ENCODE measurements around the gene SLC2A6. TPM values are rescaled to one million over a fixed set of nuclear protein-coding genes. Genes with fewer than 3 reads are reported as not detected.

The SLC2A6 gene
- polyA plus RNA-seq, 6 donors from 2014 or later: 25.6 to 49.3 (median 31.0) TPM

GRCh38 chr9:133499132-133499891 lies 20.4 kb upstream of the SLC2A6 start:
- Mint-ChIP-seq H3K27me3 (peaks cover 13 to 50% (median 45%) of the 10 kb centered on the region in 3 donors), H3K27ac (no peak overlapping the region), H3K36me3 (peaks cover 6 to 23% of the 10 kb centered on the region in 2 donors), H3K4me3 (no peak overlapping the region), H3K9me3 (peaks cover 13 to 33% (median 28%) of the 10 kb centered on the region in 7 donors), H3K4me1 (no peaks in the 10 kb centered on the region)
- ATAC-seq (ENCODE audit: low read depth in 2 of 2) (no peak), DNase-seq (no peak)

GRCh38 chr9:133496861-133497842 lies 18.3 kb upstream of the SLC2A6 start:
- peaks cover 6 to 16% of the 10 kb centered on the region in 2 donors for H3K36me3 Mint-ChIP-seq
- H3K27me3 Mint-ChIP-seq: peaks cover 13 to 36% (median 28%) of the 10 kb centered on the region in 3 donors
- H3K27ac Mint-ChIP-seq: no peak overlapping the region
- ATAC-seq (ENCODE audit: low read depth in 2 of 2) (no peak), DNase-seq (no peak)
- H3K4me3 Mint-ChIP-seq: no peak overlapping the region
- no peaks in the 10 kb centered on the region for H3K4me1 Mint-ChIP-seq
- peaks cover 7 to 16% (median 11%) of the 10 kb centered on the region in 7 donors for H3K9me3 Mint-ChIP-seq

- Mint-ChIP-seq H3K27me3 (peaks cover 8 to 31% (median 16%) of the 10 kb centered on the region in 3 donors), H3K9me3 (peaks cover 0 to 3% (median 0%) of the 10 kb centered on the region in 7 donors), H3K4me3 (no peak overlapping the region), H3K36me3 (peaks cover 0 to under 1% of the 10 kb centered on the region in 2 donors), H3K27ac (no peak overlapping the region), H3K4me1 (no peaks in the 10 kb centered on the region)
- ATAC-seq (ENCODE audit: low read depth in 2 of 2) (no peak), DNase-seq (no peak)
These were observed 16.7 kb upstream of the SLC2A6 start for GRCh38 chr9:133495327-133496293.

DNA sequence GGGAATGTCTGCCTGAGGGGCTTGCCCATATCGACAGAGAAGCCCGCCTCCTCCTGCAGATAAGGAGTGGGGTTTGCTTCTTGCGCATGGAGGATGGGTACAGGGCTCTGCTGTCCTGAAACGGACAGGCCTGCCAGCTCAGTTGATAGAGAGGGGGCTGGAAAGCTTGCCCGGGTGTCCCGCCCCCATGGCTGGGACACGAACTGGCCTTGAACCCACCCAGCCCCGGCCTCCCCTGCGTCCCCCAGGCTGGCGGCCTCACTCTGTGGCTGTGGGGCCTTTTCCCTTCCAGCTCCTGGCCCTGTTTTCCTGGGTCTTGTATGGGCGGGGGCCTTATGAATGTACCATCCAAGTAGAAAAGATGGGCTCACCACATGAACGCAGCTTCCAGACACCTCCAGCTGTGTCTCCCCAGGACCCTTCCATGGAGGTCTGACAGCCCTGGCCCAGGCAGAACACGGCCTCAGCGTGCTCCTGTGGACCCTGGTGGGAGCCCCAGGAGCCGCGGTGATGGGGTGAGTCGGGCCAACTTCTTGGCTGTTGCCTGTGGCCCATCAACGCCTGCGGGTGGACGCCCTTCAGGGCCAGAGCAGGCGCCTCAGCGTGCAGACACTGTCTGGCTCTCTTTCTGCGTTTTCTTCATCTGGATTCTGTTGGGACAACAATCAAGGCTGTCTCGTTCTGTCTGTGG lies 15.9 kb upstream of the SLC2A6 start:
- no peaks in the 10 kb centered on the region for H3K4me1 Mint-ChIP-seq
- peak overlapping the region in 1 of 6 donors; percentile 58 for H3K27ac Mint-ChIP-seq
- no peak overlapping the region for H3K4me3 Mint-ChIP-seq
- DNase-seq (no peak), ATAC-seq (ENCODE audit: low read depth in 2 of 2) (no peak)
- H3K9me3 Mint-ChIP-seq: no peaks in the 10 kb centered on the region
- H3K36me3 Mint-ChIP-seq: no peaks in the 10 kb centered on the region
- peaks cover 4 to 29% (median 18%) of the 10 kb centered on the region in 3 donors for H3K27me3 Mint-ChIP-seq

- DNase-seq: no peak
- Mint-ChIP-seq H3K27ac (peak overlapping the region in 2 of 6 donors; percentile 58 to 59), H3K27me3 (peaks cover 11 to 29% (median 25%) of the 10 kb centered on the region in 3 donors), H3K4me3 (no peak overlapping the region), H3K36me3 (no peaks in the 10 kb centered on the region), H3K4me1 (no peaks in the 10 kb centered on the region), H3K9me3 (no peaks in the 10 kb centered on the region)
- no peak for ATAC-seq (ENCODE audit: low read depth in 2 of 2)
These were observed 15.1 kb upstream of the SLC2A6 start for GRCh38 chr9:133493845-133494540.

DNA sequence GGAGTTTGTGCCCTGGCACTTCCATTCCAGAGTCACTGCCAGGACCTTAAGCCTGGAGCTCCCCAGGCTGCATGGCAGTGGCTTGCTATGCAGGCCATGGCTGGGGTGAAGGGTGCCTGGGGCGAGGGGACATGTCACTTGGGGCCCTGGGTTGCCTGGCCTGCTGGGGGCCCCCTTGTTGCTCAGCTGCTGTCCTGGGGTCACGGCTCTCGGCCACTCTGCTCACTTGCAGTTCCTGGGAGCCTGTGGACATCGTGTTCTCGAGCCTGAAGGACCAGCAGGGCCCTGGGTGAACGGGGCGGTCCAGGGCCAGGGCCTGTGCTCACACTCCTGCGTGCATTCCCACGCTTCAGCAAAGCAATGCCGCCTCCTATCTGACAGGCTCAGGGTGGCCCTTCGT lies 14.5 kb upstream of the SLC2A6 start:
- no peaks in the 10 kb centered on the region for H3K36me3 Mint-ChIP-seq
- H3K4me3 Mint-ChIP-seq: no peak overlapping the region
- peak overlapping the region in 1 of 6 donors; percentile 59 for H3K27ac Mint-ChIP-seq
- H3K27me3 Mint-ChIP-seq: peaks cover 11 to 23% (median 22%) of the 10 kb centered on the region in 3 donors
- no peaks in the 10 kb centered on the region for H3K4me1 Mint-ChIP-seq
- DNase-seq (no peak), ATAC-seq (ENCODE audit: low read depth in 2 of 2) (no peak)
- no peaks in the 10 kb centered on the region for H3K9me3 Mint-ChIP-seq

DNA sequence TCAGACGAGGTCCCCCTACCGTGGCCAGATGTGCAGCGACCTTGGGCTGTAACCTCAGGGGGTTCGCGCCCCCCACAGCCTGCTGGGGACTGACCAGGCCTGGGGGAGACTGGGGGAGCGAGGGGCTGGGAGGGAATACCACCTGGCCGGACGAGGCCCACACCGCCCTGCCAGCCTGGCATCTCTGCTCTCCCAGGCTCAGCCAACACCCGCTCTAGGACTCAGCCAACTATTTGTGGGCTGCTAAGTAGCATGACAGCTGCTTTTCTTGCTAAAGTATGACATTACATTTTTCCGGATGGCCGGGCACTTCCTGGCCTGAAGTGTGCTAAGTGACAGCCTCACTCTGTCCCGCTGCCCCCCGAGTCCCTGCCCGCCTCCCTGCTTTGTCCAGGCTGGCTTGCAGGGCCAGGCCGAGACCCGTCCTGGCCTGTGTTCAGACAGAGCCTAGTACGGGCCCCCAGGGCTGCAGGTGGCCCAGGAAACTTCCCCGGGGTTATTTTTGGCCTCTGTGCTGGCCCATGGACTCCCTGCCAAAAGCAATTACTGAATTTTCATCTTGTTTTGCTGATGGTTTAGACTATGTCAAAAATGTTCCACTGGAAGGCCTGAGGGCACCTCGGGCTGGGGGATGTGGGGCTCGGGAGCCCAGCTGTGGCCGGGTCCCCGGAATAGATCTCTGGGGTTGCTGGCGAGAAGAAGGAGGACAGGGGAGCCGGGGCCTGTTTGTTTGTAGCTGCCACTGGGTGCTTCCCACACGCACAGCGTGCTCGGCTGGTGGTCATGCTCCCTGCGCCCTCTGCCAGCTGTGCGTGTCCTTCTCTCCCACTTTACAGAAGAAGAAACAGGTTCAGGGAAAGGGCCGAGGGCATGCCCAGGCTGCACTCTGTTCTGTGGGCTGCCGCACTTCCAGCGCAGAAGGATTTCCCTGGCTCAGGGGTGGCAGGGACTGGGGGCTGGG lies 13.4 kb upstream of the SLC2A6 start:
- Mint-ChIP-seq H3K9me3 (no peaks in the 10 kb centered on the region), H3K27ac (no peak overlapping the region), H3K36me3 (no peaks in the 10 kb centered on the region), H3K4me3 (no peak overlapping the region), H3K4me1 (no peaks in the 10 kb centered on the region), H3K27me3 (peaks cover 11 to 15% (median 14%) of the 10 kb centered on the region in 3 donors)
- ATAC-seq (ENCODE audit: low read depth in 2 of 2) (no peak), DNase-seq (no peak)

GRCh38 chr9:133491656-133491925 lies 12.7 kb upstream of the SLC2A6 start:
- H3K9me3 Mint-ChIP-seq: no peaks in the 10 kb centered on the region
- H3K36me3 Mint-ChIP-seq: no peaks in the 10 kb centered on the region

GRCh38 chr9:133490865-133491655 lies 12.2 kb upstream of the SLC2A6 start:
- DNase-seq: no peak
- Mint-ChIP-seq H3K9me3 (no peaks in the 10 kb centered on the region), H3K27ac (no peak overlapping the region), H3K4me3 (no peak overlapping the region), H3K36me3 (no peaks in the 10 kb centered on the region), H3K27me3 (peaks cover 14 to 21% (median 16%) of the 10 kb centered on the region in 3 donors), H3K4me1 (peaks cover 0 to 5% (median 4%) of the 10 kb centered on the region in 3 donors)
- ATAC-seq (ENCODE audit: low read depth in 2 of 2): no peak

More at GRCh38 chr9:133491656-133491925, 12.7 kb upstream of the SLC2A6 start:
- H3K27ac Mint-ChIP-seq: no peak overlapping the region
- no peaks in the 10 kb centered on the region for H3K4me1 Mint-ChIP-seq
- DNase-seq (no peak), ATAC-seq (ENCODE audit: low read depth in 2 of 2) (no peak)
- no peak overlapping the region for H3K4me3 Mint-ChIP-seq
- H3K27me3 Mint-ChIP-seq: peaks cover 11 to 16% (median 14%) of the 10 kb centered on the region in 3 donors

- Mint-ChIP-seq H3K4me1 (peaks cover 0 to 8% (median 5%) of the 10 kb centered on the region in 3 donors), H3K36me3 (no peaks in the 10 kb centered on the region), H3K9me3 (no peaks in the 10 kb centered on the region), H3K27me3 (peaks cover 14 to 21% (median 16%) of the 10 kb centered on the region in 3 donors), H3K4me3 (peak overlapping the region in 1 of 8 donors; percentile 29), H3K27ac (no peak overlapping the region)
- ATAC-seq (ENCODE audit: low read depth in 2 of 2) (no peak), DNase-seq (no peak)
These were observed 11.3 kb upstream of the SLC2A6 start for GRCh38 chr9:133490201-133490681.

Measured in naive B cell (primary cell).